ENCODE results near the gene CCP110.

- TF ChIP-seq, protein P1, sequence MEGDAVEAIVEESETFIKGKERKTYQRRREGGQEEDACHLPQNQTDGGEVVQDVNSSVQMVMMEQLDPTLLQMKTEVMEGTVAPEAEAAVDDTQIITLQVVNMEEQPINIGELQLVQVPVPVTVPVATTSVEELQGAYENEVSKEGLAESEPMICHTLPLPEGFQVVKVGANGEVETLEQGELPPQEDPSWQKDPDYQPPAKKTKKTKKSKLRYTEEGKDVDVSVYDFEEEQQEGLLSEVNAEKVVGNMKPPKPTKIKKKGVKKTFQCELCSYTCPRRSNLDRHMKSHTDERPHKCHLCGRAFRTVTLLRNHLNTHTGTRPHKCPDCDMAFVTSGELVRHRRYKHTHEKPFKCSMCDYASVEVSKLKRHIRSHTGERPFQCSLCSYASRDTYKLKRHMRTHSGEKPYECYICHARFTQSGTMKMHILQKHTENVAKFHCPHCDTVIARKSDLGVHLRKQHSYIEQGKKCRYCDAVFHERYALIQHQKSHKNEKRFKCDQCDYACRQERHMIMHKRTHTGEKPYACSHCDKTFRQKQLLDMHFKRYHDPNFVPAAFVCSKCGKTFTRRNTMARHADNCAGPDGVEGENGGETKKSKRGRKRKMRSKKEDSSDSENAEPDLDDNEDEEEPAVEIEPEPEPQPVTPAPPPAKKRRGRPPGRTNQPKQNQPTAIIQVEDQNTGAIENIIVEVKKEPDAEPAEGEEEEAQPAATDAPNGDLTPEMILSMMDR (IDR thresholded peaks at IDR 0.05) = no peak
- no peak for TF ChIP-seq POLR2AphosphoS5 (IDR thresholded peaks at IDR 0.05)
Measured at GRCh38 chr16:19589106-19589505, 65.4 kb downstream of the CCP110 start.
